SK-N-SH (cell line): Measurements from ENCODE around the gene CNIH2. TPM values are rescaled to one million over a fixed set of nuclear protein-coding genes. Genes with fewer than 3 reads are reported as not detected.

Source experiments
- CTCF ChIA-PET: fragments of 300-600, 350-600 bp; formaldehyde crosslinking; extraction: SDS; loops from one replicate; lab custom pipeline; 2021; lab: Yijun Ruan, JAX
- POLR2A ChIA-PET: fragments of 350-600 bp; sonication (Branson Sonifier 250); formaldehyde crosslinking; extraction: SDS; loops from one replicate; lab custom pipeline; 2020; ENCODE audit warnings: antibody characterized with exemption, inconsistent platforms; lab: Yijun Ruan, JAX
- DNase-seq: peaks from one replicate; pipeline ENCODE4 v3.0.0; 2012
- H2AFZ ChIP-seq: fragments of 200-600 bp; sonication (generic); 2 replicates; pipeline ENCODE4 v1.8.1; 2016; ENCODE audit warnings: antibody characterized with exemption, mild to moderate bottlenecking, low read depth
- H3F3A ChIP-seq: fragments of 200-600 bp; sonication (generic); replicated peaks from 2 replicates; pipeline ENCODE3; 2016; ENCODE audit warnings: antibody characterized with exemption, mild to moderate bottlenecking; ENCODE audit not compliant: insufficient read depth
- H3K27ac ChIP-seq, 2 experiments: fragments of 200-500 bp in 1 of 2; fragments of 200-600 bp in 1 of 2; sonication (Bioruptor generic) in 1 of 2; sonication (generic), shearing (Covaris generic) in 1 of 2; 2 replicates each; pipeline versions ENCODE4 v1.5.1 to v1.6.1; 2014 to 2016; ENCODE audit warnings: low read depth in 2 of 2, inconsistent platforms in 1 of 2, low read length in 1 of 2, mild to moderate bottlenecking in 1 of 2, mixed read lengths in 1 of 2
- H3K27me3 ChIP-seq: fragments of 200-600 bp; sonication (generic), shearing (Covaris generic); 2 replicates; pipeline ENCODE4 v1.6.1; 2016; ENCODE audit warnings: mixed run types; ENCODE audit not compliant: insufficient read depth
- H3K36me3 ChIP-seq, 2 experiments: fragments of 200-500 bp in 1 of 2; fragments of 200-600 bp in 1 of 2; sonication (Bioruptor generic) in 1 of 2; sonication (generic) in 1 of 2; replicated peaks in 1 of 2; 2 replicates each; pipeline versions ENCODE3 to v1.5.1; 2014 to 2016; ENCODE audit warnings: low read length in 1 of 2, mild to moderate bottlenecking in 1 of 2; ENCODE audit not compliant: insufficient read depth in 2 of 2, control insufficient read depth in 1 of 2
- H3K4me1 ChIP-seq, 2 experiments: fragments of 200-500 bp in 1 of 2; fragments of 200-600 bp in 1 of 2; sonication (Bioruptor generic) in 1 of 2; sonication (generic), shearing (Covaris generic) in 1 of 2; 2 replicates each; pipeline versions ENCODE4 v1.5.1 to v1.6.1; 2014 to 2016; ENCODE audit warnings: low read depth in 1 of 2, low read length in 1 of 2, mixed run types in 1 of 2; ENCODE audit not compliant: insufficient read depth in 2 of 2, control insufficient read depth in 1 of 2
- H3K4me2 ChIP-seq: fragments of 200-600 bp; sonication (generic), shearing (Covaris generic); 2 replicates; pipeline ENCODE4 v1.6.1; 2017; ENCODE audit warnings: mixed run types
- H3K4me3 ChIP-seq, 2 experiments: fragments of 200-500 bp in 1 of 2; fragments of 200-600 bp in 1 of 2; sonication (Bioruptor generic) in 1 of 2; sonication (generic), shearing (Covaris generic) in 1 of 2; 2 replicates each; pipeline versions ENCODE4 v1.5.1 to v1.8.1; 2014 to 2016; ENCODE audit warnings: low read depth in 2 of 2, inconsistent platforms in 1 of 2, low read length in 1 of 2, mild to moderate bottlenecking in 1 of 2, mixed read lengths in 1 of 2, moderate library complexity in 1 of 2
- H3K79me2 ChIP-seq: fragments of 200-600 bp; sonication (generic); 2 replicates; pipeline ENCODE4 v1.8.1; 2017; ENCODE audit warnings: mild to moderate bottlenecking; ENCODE audit not compliant: insufficient read depth
- H3K9ac ChIP-seq: fragments of 200-600 bp; sonication (generic); 2 replicates; pipeline ENCODE4 v1.6.1; 2017; ENCODE audit warnings: mixed run types
- H3K9me2 ChIP-seq: fragments of 200-600 bp; sonication (generic); 2 replicates; pipeline ENCODE4 v1.6.1; 2017; ENCODE audit warnings: mixed run types
- H3K9me3 ChIP-seq: fragments of 200-600 bp; sonication (generic); 2 replicates; pipeline ENCODE4 v1.6.1; 2017; ENCODE audit warnings: mixed run types, mild to moderate bottlenecking, moderate library complexity
- H4K20me1 ChIP-seq: fragments of 200-600 bp; sonication (generic); 2 replicates; pipeline ENCODE4 v1.6.1; 2017; ENCODE audit warnings: mild to moderate bottlenecking, mixed run types; ENCODE audit not compliant: insufficient read depth
- EP300 ChIP-seq, 2 experiments: IDR thresholded peaks; 2 replicates each; pipeline versions ENCODE4 v1.4.0 to v1.6.1; 2012; ENCODE audit warnings: borderline replicate concordance in 1 of 2, low read depth in 1 of 2, low read length in 1 of 2
- EZH2phosphoT487 ChIP-seq: fragments of 200-600 bp; sonication (generic); IDR thresholded peaks from 2 replicates; pipeline ENCODE4 v1.6.1; 2017; ENCODE audit warnings: low read depth, mixed run types, mild to moderate bottlenecking, antibody characterized with exemption, moderate library complexity, borderline replicate concordance
- FOXJ3 ChIP-seq: sonication (generic); formaldehyde crosslinking; IDR thresholded peaks from 2 replicates; pipeline ENCODE4 v1.5.1; 2020; ENCODE audit warnings: mild to moderate bottlenecking, missing genetic modification reagents
- FOXM1 ChIP-seq: IDR thresholded peaks from 2 replicates; pipeline ENCODE4 v1.4.0; 2012; ENCODE audit warnings: low read depth, mild to moderate bottlenecking
- GABPA ChIP-seq: IDR thresholded peaks from 2 replicates; pipeline ENCODE4 v1.4.0; 2012; ENCODE audit warnings: low read depth, mild to moderate bottlenecking
- JUND ChIP-seq: IDR thresholded peaks from 2 replicates; pipeline ENCODE4 v1.4.0; 2012
- MEF2A ChIP-seq: IDR thresholded peaks from 2 replicates; pipeline ENCODE4 v1.4.0; 2012; ENCODE audit warnings: low read depth, borderline replicate concordance
- PBX3 ChIP-seq: IDR thresholded peaks from 2 replicates; pipeline ENCODE4; 2012
- RFX5 ChIP-seq: IDR thresholded peaks from 2 replicates; pipeline ENCODE4 v1.6.1; 2012; ENCODE audit warnings: mild to moderate bottlenecking, improper control_type of control experiment, low read length
- SIN3A ChIP-seq: IDR thresholded peaks from 2 replicates; pipeline ENCODE4 v1.6.1; 2012; ENCODE audit warnings: low read depth, mild to moderate bottlenecking, low read length, moderate library complexity, borderline replicate concordance
- SMC3 ChIP-seq: IDR thresholded peaks from 2 replicates; pipeline ENCODE4 v1.6.1; 2012; ENCODE audit warnings: low read depth, low read length, improper control_type of control experiment
- TCF12 ChIP-seq: IDR thresholded peaks from 2 replicates; pipeline ENCODE4 v1.4.0; 2012
- USF2 ChIP-seq: fragments of 150-350 bp; IDR thresholded peaks from 2 replicates; pipeline ENCODE4 v1.6.1; 2017; ENCODE audit warnings: antibody characterized with exemption, low read length, low read depth, borderline replicate concordance
- YY1 ChIP-seq: IDR thresholded peaks from 2 replicates; pipeline ENCODE4 v1.4.0; 2012; ENCODE audit warnings: low read depth, mild to moderate bottlenecking
- WGBS: methylation state at CpG from one replicate; pipeline ENCODE4 v1.1.6; 2017; ENCODE audit warnings: low lambda C conversion rate; 5-methylcytosine and 5-hydroxymethylcytosine counted together
- polyA plus RNA-seq, 3 experiments: library from polyadenylated mRNA; depleted of rRNA; stranded (reverse); fragments of >200 nt; gene quantifications; 2 replicates each; pipeline ENCODE4 v1.2.3, GENCODE V29; 2012
- TF ChIP-seq, protein P1 (sequence below): fragments of 200-600 bp; sonication (generic); IDR thresholded peaks from 2 replicates; pipeline ENCODE4 v1.6.1; 2017; ENCODE audit warnings: antibody characterized with exemption, mild to moderate bottlenecking, moderate library complexity

Gene CNIH2
- polyA plus RNA-seq, 1 of the 3 experiments (the other 2 are of a cell fraction) = 11.8 TPM

DNA sequence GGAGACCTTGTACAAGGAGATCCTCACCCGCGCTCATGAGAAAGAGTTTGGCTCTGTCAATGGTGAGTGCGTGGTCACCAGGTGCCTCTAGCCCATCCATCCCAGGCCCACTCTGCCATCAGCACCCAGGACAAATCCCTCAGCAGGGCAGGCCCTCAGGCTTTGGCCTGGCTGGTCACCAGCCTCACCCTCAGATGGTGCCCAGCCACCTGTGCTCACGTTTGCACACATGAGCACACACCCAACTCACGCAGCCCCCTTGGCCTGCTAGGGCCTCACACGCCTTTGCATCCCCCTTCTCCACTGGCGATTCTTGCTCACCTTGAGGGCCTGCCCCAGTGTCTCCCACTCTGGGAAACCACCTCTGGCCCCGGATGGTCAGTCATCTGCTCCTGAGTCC is 13.6 kb upstream of the CNIH2 start:
- Histone ChIP-seq H3K4me3 (no peak overlapping the region), H3K79me2 (peaks cover 16% of the 10 kb centered on the region), H3K36me3 (peaks cover 18 to 59% of the 10 kb centered on the region in 2 experiments), H4K20me1 (peaks cover 9% of the 10 kb centered on the region; the same call in 1 of the 2 replicates), H3K9me3 (no peaks in the 10 kb centered on the region), H3K9ac (no peak overlapping the region), H3F3A (peaks cover 13% of the 10 kb centered on the region), H2AFZ (no peak overlapping the region), H3K9me2 (no peaks in the 10 kb centered on the region), H3K27ac (no peak overlapping the region), H3K4me2 (no peak overlapping the region), H3K27me3 (no peaks in the 10 kb centered on the region), H3K4me1 (peaks cover 0 to 13% of the 10 kb centered on the region in 2 experiments; a peak in 1 of 4 replicates)
- CTCF ChIA-PET = interaction anchor here (1.0 to 9.4 kb wide), 5 partner anchors 13 to 39 kb away, joined by 3 to 111 read pairs (median 4); partner anchors contain the start of gene CNIH2
- WGBS = 84% methylated on average over 6 of the region's 8 CpGs
- POLR2A ChIA-PET = no interaction called here
- no peak for TF ChIP-seq MEF2A
- TF ChIP-seq, protein P1, sequence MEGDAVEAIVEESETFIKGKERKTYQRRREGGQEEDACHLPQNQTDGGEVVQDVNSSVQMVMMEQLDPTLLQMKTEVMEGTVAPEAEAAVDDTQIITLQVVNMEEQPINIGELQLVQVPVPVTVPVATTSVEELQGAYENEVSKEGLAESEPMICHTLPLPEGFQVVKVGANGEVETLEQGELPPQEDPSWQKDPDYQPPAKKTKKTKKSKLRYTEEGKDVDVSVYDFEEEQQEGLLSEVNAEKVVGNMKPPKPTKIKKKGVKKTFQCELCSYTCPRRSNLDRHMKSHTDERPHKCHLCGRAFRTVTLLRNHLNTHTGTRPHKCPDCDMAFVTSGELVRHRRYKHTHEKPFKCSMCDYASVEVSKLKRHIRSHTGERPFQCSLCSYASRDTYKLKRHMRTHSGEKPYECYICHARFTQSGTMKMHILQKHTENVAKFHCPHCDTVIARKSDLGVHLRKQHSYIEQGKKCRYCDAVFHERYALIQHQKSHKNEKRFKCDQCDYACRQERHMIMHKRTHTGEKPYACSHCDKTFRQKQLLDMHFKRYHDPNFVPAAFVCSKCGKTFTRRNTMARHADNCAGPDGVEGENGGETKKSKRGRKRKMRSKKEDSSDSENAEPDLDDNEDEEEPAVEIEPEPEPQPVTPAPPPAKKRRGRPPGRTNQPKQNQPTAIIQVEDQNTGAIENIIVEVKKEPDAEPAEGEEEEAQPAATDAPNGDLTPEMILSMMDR = no peak
- TF ChIP-seq JUND = no peak
- no peak for TF ChIP-seq FOXJ3 (CRISPR knock-in tag)
- no peak for TF ChIP-seq GABPA
- no peak for TF ChIP-seq USF2
- no peak for TF ChIP-seq SIN3A
- TF ChIP-seq SMC3 = no peak
- TF ChIP-seq FOXM1 = no peak
- no peak for TF ChIP-seq YY1
- no peak for TF ChIP-seq RFX5
- no peak for TF ChIP-seq EP300 (IDR thresholded peaks at IDR 0.05; ENCODE audit: borderline replicate concordance in 1 of 2, low read depth in 1 of 2, low read length in 1 of 2)
- no peak for TF ChIP-seq TCF12
- no peak for DNase-seq

DNA sequence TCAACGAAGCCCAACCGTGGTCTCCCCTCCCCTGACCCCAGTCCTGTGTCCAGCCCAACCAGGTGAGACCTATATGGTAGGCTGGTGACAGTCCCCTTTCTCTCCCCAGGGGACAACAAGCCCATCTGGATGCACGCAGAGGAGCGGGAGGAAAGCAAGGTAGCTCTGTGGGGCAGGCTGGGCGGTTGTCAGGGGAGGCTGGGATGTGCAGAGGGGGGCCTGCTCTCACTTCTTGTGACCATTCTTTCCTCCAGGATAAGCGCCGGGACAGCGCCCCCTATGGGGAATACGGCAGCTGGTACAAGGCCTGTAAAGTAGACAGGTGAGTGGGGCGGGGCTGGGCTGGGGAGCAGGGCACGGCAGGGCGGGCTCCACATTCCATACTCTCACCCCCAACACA is 13.1 kb upstream of the CNIH2 start:
- H3K4me2 ChIP-seq = no peak overlapping the region
- no peaks in the 10 kb centered on the region for H3K9me3 ChIP-seq
- peaks cover 4 to 14% of the 10 kb centered on the region in 2 experiments; a peak in 2 of 4 replicates for H3K4me1 ChIP-seq
- H3K79me2 ChIP-seq = peaks cover 16% of the 10 kb centered on the region
- ChIA-PET CTCF (interaction anchor here (0.6 to 9.4 kb wide), 8 partner anchors 9 to 40 kb away, joined by 3 to 111 read pairs (median 3); partner anchors contain the start of genes CNIH2 and TMEM151A), POLR2A (no interaction called here)
- peaks cover 3% of the 10 kb centered on the region; the same call in 1 of the 2 replicates for H4K20me1 ChIP-seq
- TF ChIP-seq, protein P1 = peak; percentile 59
- TF ChIP-seq EZH2phosphoT487 = no peak
- no peak for TF ChIP-seq JUND
- no peak for TF ChIP-seq PBX3
- DNase-seq = peak; percentile 59
- H3K36me3 ChIP-seq = peaks cover 19 to 54% of the 10 kb centered on the region in 2 experiments
- H2AFZ ChIP-seq = no peak overlapping the region
- no peak overlapping the region for H3K4me3 ChIP-seq
- no peaks in the 10 kb centered on the region for H3K9me2 ChIP-seq
- peaks cover 16% of the 10 kb centered on the region for H3F3A ChIP-seq
- 88% methylated on average over 11 of the region's 12 CpGs for WGBS
- H3K27me3 ChIP-seq = no peaks in the 10 kb centered on the region
- H3K9ac ChIP-seq = no peak overlapping the region
- H3K27ac ChIP-seq = no peak overlapping the region
